HG02678 (cell line): Measurements from ENCODE around the gene PLCL2.
A peak's percentile ranks its signal among the peaks of the same experiment; 100 is the strongest.

Source experiments
- ATAC-seq: cut with Tn5 transposase; IDR thresholded peaks from one replicate; pipeline ENCODE4 v1.9.1; 2021; ENCODE audit warnings: mild to moderate bottlenecking, moderate library complexity; ENCODE audit not compliant: unreplicated experiment

PLCL2 gene

GRCh38 chr3:16888785-16889607 lies 4.2 kb downstream of the PLCL2 start:
- ATAC-seq, result peak; percentile 39

GRCh38 chr3:16890597-16891333 lies 6.0 kb downstream of the PLCL2 start:
- no peak for ATAC-seq

GRCh38 chr3:16893618-16894200 lies 9.0 kb downstream of the PLCL2 start:
- ATAC-seq, result no peak

- ATAC-seq, result no peak
Observed at GRCh38 chr3:16896094-16896627, 11.4 kb downstream of the PLCL2 start.

GRCh38 chr3:16896820-16897219 lies 12.1 kb downstream of the PLCL2 start:
- ATAC-seq, result no peak

GRCh38 chr3:16897254-16897926 lies 12.6 kb downstream of the PLCL2 start:
- ATAC-seq, result peak; percentile 79

GRCh38 chr3:16898595-16899395 lies 14.0 kb downstream of the PLCL2 start:
- ATAC-seq, result no peak

- ATAC-seq, result no peak
Observed at GRCh38 chr3:16899919-16900318, 15.2 kb downstream of the PLCL2 start.

GRCh38 chr3:16900779-16901440 lies 16.2 kb downstream of the PLCL2 start:
- no peak for ATAC-seq

GRCh38 chr3:16904423-16905417 lies 20.0 kb downstream of the PLCL2 start:
- peak; percentile 46 for ATAC-seq

- ATAC-seq, result no peak
Observed at GRCh38 chr3:16905704-16906103, 20.9 kb downstream of the PLCL2 start.

- no peak for ATAC-seq
Observed at GRCh38 chr3:16906682-16907081, 21.9 kb downstream of the PLCL2 start.

- ATAC-seq, result peak; percentile 57
Observed at GRCh38 chr3:16907243-16907642, 22.5 kb downstream of the PLCL2 start.

- no peak for ATAC-seq
Observed at GRCh38 chr3:16908016-16908807, 23.5 kb downstream of the PLCL2 start.

- no peak for ATAC-seq
Observed at GRCh38 chr3:16908896-16909295, 24.1 kb downstream of the PLCL2 start.

GRCh38 chr3:16909802-16910201 lies 25.0 kb downstream of the PLCL2 start:
- ATAC-seq, result no peak

- no peak for ATAC-seq
Observed at GRCh38 chr3:16910207-16910606, 25.5 kb downstream of the PLCL2 start.

- ATAC-seq, result no peak
Observed at GRCh38 chr3:16911916-16912315, 27.2 kb downstream of the PLCL2 start.
